Testis (tissue), 2 donors: ENCODE data around the gene GABRR3.

Experiments
- POLR2A ChIP-seq: fragments of 450-650 bp; IDR thresholded peaks from one replicate; pipeline ENCODE4 v1.6.1; 2017; ENCODE audit warnings: antibody characterized with exemption, mild to moderate bottlenecking, moderate library complexity
- TF ChIP-seq, protein P1 (sequence below), 3 experiments: fragments of 450-650 bp in 2 of 3; fragments of 200-600 bp in 1 of 3; sonication (generic) in 1 of 3; IDR thresholded peaks; one replicate each; pipeline ENCODE4 v1.5.1; 2016 to 2019; ENCODE audit warnings: antibody characterized with exemption in 3 of 3, mild to moderate bottlenecking in 2 of 3, moderate library complexity in 1 of 3

GRCh38 chr3:97948351-97949109, 86.6 kb downstream of the GABRR3 start:
- TF ChIP-seq, protein P1, sequence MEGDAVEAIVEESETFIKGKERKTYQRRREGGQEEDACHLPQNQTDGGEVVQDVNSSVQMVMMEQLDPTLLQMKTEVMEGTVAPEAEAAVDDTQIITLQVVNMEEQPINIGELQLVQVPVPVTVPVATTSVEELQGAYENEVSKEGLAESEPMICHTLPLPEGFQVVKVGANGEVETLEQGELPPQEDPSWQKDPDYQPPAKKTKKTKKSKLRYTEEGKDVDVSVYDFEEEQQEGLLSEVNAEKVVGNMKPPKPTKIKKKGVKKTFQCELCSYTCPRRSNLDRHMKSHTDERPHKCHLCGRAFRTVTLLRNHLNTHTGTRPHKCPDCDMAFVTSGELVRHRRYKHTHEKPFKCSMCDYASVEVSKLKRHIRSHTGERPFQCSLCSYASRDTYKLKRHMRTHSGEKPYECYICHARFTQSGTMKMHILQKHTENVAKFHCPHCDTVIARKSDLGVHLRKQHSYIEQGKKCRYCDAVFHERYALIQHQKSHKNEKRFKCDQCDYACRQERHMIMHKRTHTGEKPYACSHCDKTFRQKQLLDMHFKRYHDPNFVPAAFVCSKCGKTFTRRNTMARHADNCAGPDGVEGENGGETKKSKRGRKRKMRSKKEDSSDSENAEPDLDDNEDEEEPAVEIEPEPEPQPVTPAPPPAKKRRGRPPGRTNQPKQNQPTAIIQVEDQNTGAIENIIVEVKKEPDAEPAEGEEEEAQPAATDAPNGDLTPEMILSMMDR (IDR thresholded peaks at IDR 0.05): no peak
- no peak for TF ChIP-seq POLR2A
